H9 (cell line): ENCODE measurements around the gene ACER3. TPM values are rescaled to one million over a fixed set of nuclear protein-coding genes. Genes with fewer than 3 reads are reported as not detected.

Source experiments
- DNase-seq: peaks from one replicate; pipeline ENCODE4 v3.0.0-alpha.2; 2017
- H2AFZ ChIP-seq: one replicate; pipeline ENCODE4 v1.6.1; 2013; ENCODE audit warnings: mild to moderate bottlenecking, low read length, control low read depth, moderate library complexity
- H2AK5ac ChIP-seq: 2 replicates; pipeline ENCODE4 v1.6.1; 2013; ENCODE audit warnings: low read length, control low read depth, mixed read lengths; ENCODE audit not compliant: insufficient read length
- H2BK120ac ChIP-seq: one replicate; pipeline ENCODE4 v1.6.1; 2013; ENCODE audit warnings: low read depth, mild to moderate bottlenecking, low read length, control low read depth, inconsistent platforms; ENCODE audit not compliant: poor library complexity, severe bottlenecking
- H2BK12ac ChIP-seq: 2 replicates; pipeline ENCODE4 v1.6.1; 2013; ENCODE audit warnings: low read length, control low read depth, mixed read lengths, low read depth; ENCODE audit not compliant: insufficient read length
- H2BK15ac ChIP-seq: 2 replicates; pipeline ENCODE4 v1.6.1; 2013; ENCODE audit warnings: low read depth, low read length, control low read depth
- H2BK20ac ChIP-seq: one replicate; pipeline ENCODE4 v1.6.1; 2013; ENCODE audit warnings: low read depth, mild to moderate bottlenecking, low read length, control low read depth, inconsistent platforms; ENCODE audit not compliant: poor library complexity, severe bottlenecking
- H2BK5ac ChIP-seq: 2 replicates; pipeline ENCODE4 v1.6.1; 2013; ENCODE audit warnings: low read length, control low read depth, mixed read lengths; ENCODE audit not compliant: insufficient read length
- H3K14ac ChIP-seq: 2 replicates; pipeline ENCODE4 v1.6.1; 2013; ENCODE audit warnings: low read length, control low read depth; ENCODE audit not compliant: insufficient read depth
- H3K18ac ChIP-seq: 2 replicates; pipeline ENCODE4 v1.6.1; 2013; ENCODE audit warnings: low read depth, mild to moderate bottlenecking, mixed read lengths, low read length, control low read depth; ENCODE audit not compliant: insufficient read length
- H3K23ac ChIP-seq: 2 replicates; pipeline ENCODE4 v1.6.1; 2013; ENCODE audit warnings: low read length, control low read depth, mixed read lengths, low read depth; ENCODE audit not compliant: insufficient read length
- H3K23me2 ChIP-seq: 2 replicates; pipeline ENCODE4 v1.6.1; 2013; ENCODE audit warnings: low read depth, mild to moderate bottlenecking, mixed read lengths, low read length, control low read depth; ENCODE audit not compliant: insufficient read length, poor library complexity, severe bottlenecking
- H3K27ac ChIP-seq: 2 replicates; pipeline ENCODE4 v1.5.1; 2013; ENCODE audit warnings: low read length, control low read depth, mixed read lengths, low read depth; ENCODE audit not compliant: insufficient read length
- H3K27me3 ChIP-seq: 2 replicates; pipeline ENCODE4 v1.6.1; 2013; ENCODE audit warnings: low read length, control low read depth, inconsistent platforms; ENCODE audit not compliant: insufficient read depth
- H3K4ac ChIP-seq: 2 replicates; pipeline ENCODE4 v1.6.1; 2013; ENCODE audit warnings: low read depth, mild to moderate bottlenecking, control low read depth, inconsistent platforms, low read length, moderate library complexity
- H3K4me1 ChIP-seq: 2 replicates; pipeline ENCODE4 v1.6.1; 2013; ENCODE audit warnings: low read length, control low read depth, inconsistent platforms; ENCODE audit not compliant: insufficient read depth
- H3K4me2 ChIP-seq: 2 replicates; pipeline ENCODE4 v1.6.1; 2013; ENCODE audit warnings: low read length, control low read depth, mixed read lengths; ENCODE audit not compliant: insufficient read length, insufficient read depth
- H3K56ac ChIP-seq: 2 replicates; pipeline ENCODE4 v1.6.1; 2013; ENCODE audit warnings: low read depth, mild to moderate bottlenecking, mixed read lengths, low read length, control low read depth; ENCODE audit not compliant: insufficient read length
- H3K79me1 ChIP-seq: 2 replicates; pipeline ENCODE4 v1.6.1; 2013; ENCODE audit warnings: low read depth, mild to moderate bottlenecking, moderate library complexity, low read length, control low read depth, inconsistent platforms; ENCODE audit not compliant: insufficient read depth, poor library complexity, severe bottlenecking
- H3K79me2 ChIP-seq: 2 replicates; pipeline ENCODE4 v1.6.1; 2013; ENCODE audit warnings: low read length, control low read depth, inconsistent platforms; ENCODE audit not compliant: insufficient read depth
- H3K9ac ChIP-seq: 2 replicates; pipeline ENCODE4 v1.6.1; 2013; ENCODE audit warnings: low read length, control low read depth, mixed read lengths; ENCODE audit not compliant: insufficient read length; ENCODE audit errors: extremely low read depth
- H3K9me3 ChIP-seq: one replicate; pipeline ENCODE4 v1.6.1; 2013; ENCODE audit warnings: low read depth, low read length, inconsistent platforms; ENCODE audit not compliant: control insufficient read depth
- H3T11ph ChIP-seq: one replicate; pipeline ENCODE4 v1.6.1; 2013; ENCODE audit warnings: mild to moderate bottlenecking, low read length, control low read depth, inconsistent platforms
- H4K20me1 ChIP-seq: one replicate; pipeline ENCODE4 v1.6.1; 2013; ENCODE audit not compliant: control insufficient read depth, insufficient read length, insufficient read depth
- H4K5ac ChIP-seq: 2 replicates; pipeline ENCODE4 v1.6.1; 2013; ENCODE audit warnings: low read depth, mild to moderate bottlenecking, mixed read lengths, low read length, control low read depth; ENCODE audit not compliant: insufficient read length
- H4K8ac ChIP-seq: replicated peaks from 2 replicates; pipeline ENCODE4 v1.6.1; 2013; ENCODE audit warnings: low read length, control low read depth, mixed read lengths, low read depth; ENCODE audit not compliant: insufficient read length
- H4K91ac ChIP-seq: 2 replicates; pipeline ENCODE4 v1.6.1; 2013; ENCODE audit warnings: low read depth, mild to moderate bottlenecking, moderate library complexity, mixed read lengths, low read length, control low read depth; ENCODE audit not compliant: insufficient read length
- H3K27ac Mint-ChIP-seq, 3 experiments: 2 replicates in 2 of 3; 3 replicates in 1 of 3; pipeline ENCODE4 v1.8.0; 2020 to 2021; ENCODE audit warnings: mixed read lengths in 3 of 3, mild to moderate bottlenecking in 1 of 3, moderate library complexity in 1 of 3
- H3K27me3 Mint-ChIP-seq: 2 replicates; pipeline ENCODE4 v1.8.0; 2021; ENCODE audit warnings: low read depth, mild to moderate bottlenecking, moderate library complexity, mixed read lengths
- H3K36me3 Mint-ChIP-seq, 3 experiments: 2 replicates in 2 of 3; 3 replicates in 1 of 3; pipeline ENCODE4 v1.8.0; 2020 to 2021; ENCODE audit warnings: low read depth in 3 of 3, mixed read lengths in 3 of 3; ENCODE audit not compliant: insufficient read depth in 1 of 3
- H3K4me1 Mint-ChIP-seq, 2 experiments: 2 replicates each; pipeline ENCODE4 v1.8.0; 2020; ENCODE audit warnings: mixed read lengths in 2 of 2
- H3K4me3 Mint-ChIP-seq, 2 experiments: 2 replicates in 1 of 2; 3 replicates in 1 of 2; pipeline ENCODE4 v1.8.0; 2020 to 2021; ENCODE audit warnings: mild to moderate bottlenecking in 2 of 2, mixed read lengths in 2 of 2, moderate library complexity in 1 of 2
- H3K9me3 Mint-ChIP-seq, 2 experiments: 2 replicates in 1 of 2; 3 replicates in 1 of 2; pipeline ENCODE4 v1.8.0; 2020; ENCODE audit warnings: mild to moderate bottlenecking in 2 of 2, mixed read lengths in 2 of 2, moderate library complexity in 1 of 2
- CTCF ChIP-seq: fragments of 200-600 bp; sonication (generic); conservative IDR thresholded peaks from 3 replicates; pipeline ENCODE4 v1.8.0; 2021; ENCODE audit warnings: antibody characterized with exemption, mild to moderate bottlenecking
- total RNA-seq: library from RNA; stranded (reverse); gene quantifications from 2 replicates; pipeline ENCODE4 v1.2.1, GENCODE V29; 2021

The ACER3 gene
- total RNA-seq, 1 experiment from 2014 or later: 14.7 TPM

GRCh38 chr11:76975513-76975912 is 114.8 kb downstream of the ACER3 start:
- Mint-ChIP-seq H3K36me3 (peaks cover 0 to 9% (median 5%) of the 10 kb centered on the region in 3 experiments; a peak in 5 of 7 replicates), H3K9me3 (peaks cover 9 to 10% of the 10 kb centered on the region in 2 experiments), H3K4me3 (no peak overlapping the region), H3K27me3 (no peaks in the 10 kb centered on the region), H3K27ac (no peak overlapping the region), H3K4me1 (no peaks in the 10 kb centered on the region)
- Histone ChIP-seq H3K9me3 (no peaks in the 10 kb centered on the region), H3K4me1 (no peaks in the 10 kb centered on the region), H3K79me2 (no peaks in the 10 kb centered on the region), H4K8ac (no peak overlapping the region), H4K20me1 (no peaks in the 10 kb centered on the region), H2BK15ac (no peak overlapping the region), H3T11ph (no peak overlapping the region), H3K56ac (no peak overlapping the region), H3K27me3 (no peaks in the 10 kb centered on the region), H3K9ac (no peak overlapping the region), H3K79me1 (no peaks in the 10 kb centered on the region), H2BK12ac (no peak overlapping the region), H2AFZ (no peak overlapping the region), H2BK120ac (no peak overlapping the region), H2BK5ac (no peak overlapping the region), H3K23ac (no peak overlapping the region), H3K23me2 (no peaks in the 10 kb centered on the region), H2BK20ac (no peak overlapping the region), H3K4me2 (no peak overlapping the region), H4K5ac (no peak overlapping the region), H3K4ac (no peak overlapping the region), H2AK5ac (no peak overlapping the region), H3K27ac (no peak overlapping the region), H3K18ac (no peak overlapping the region), H4K91ac (no peak overlapping the region), H3K14ac (no peak overlapping the region)
- TF ChIP-seq CTCF: no peak
- DNase-seq: no peak
